ENCODE data around the gene KCNIP4. TPM values are rescaled to one million over a fixed set of nuclear protein-coding genes. Genes with fewer than 3 reads are reported as not detected.

Gene KCNIP4
- total RNA-seq, 4 donors from 2014 or later: not detected

GRCh38 chr4:20895988-20896387, 1052.6 kb downstream of the KCNIP4 start:
- Histone ChIP-seq H3K36me3 (no peaks in the 10 kb centered on the region), H3K27me3 (no peaks in the 10 kb centered on the region), H3K27ac (no peak overlapping the region), H3K9me3 (no peaks in the 10 kb centered on the region), H3K4me1 (no peaks in the 10 kb centered on the region), H3K4me3 (no peak overlapping the region)
- WGBS, 2 donors: 61 to 85% methylated on average over 2 of the region's 2 CpGs
- DNase-seq (ENCODE audit: low spot score in 2 of 2): no peak
- TF ChIP-seq CTCF (IDR thresholded peaks at IDR 0.05): no peak
- no peak for TF ChIP-seq EP300 (IDR thresholded peaks at IDR 0.05)
- no peak for TF ChIP-seq POLR2A (IDR thresholded peaks at IDR 0.05)

- DNase-seq (ENCODE audit: low spot score in 2 of 2): no peak
- Histone ChIP-seq H3K27ac (no peak overlapping the region), H3K4me1 (no peaks in the 10 kb centered on the region), H3K9me3 (no peaks in the 10 kb centered on the region), H3K27me3 (no peaks in the 10 kb centered on the region), H3K4me3 (no peak overlapping the region), H3K36me3 (no peaks in the 10 kb centered on the region)
- TF ChIP-seq CTCF (IDR thresholded peaks at IDR 0.05) (no peak), EP300 (IDR thresholded peaks at IDR 0.05) (no peak), POLR2A (IDR thresholded peaks at IDR 0.05) (no peak)
Measured at GRCh38 chr4:20895208-20895607, 1053.4 kb downstream of the KCNIP4 start.

GRCh38 chr4:20890761-20891160, 1057.8 kb downstream of the KCNIP4 start:
- Histone ChIP-seq H3K4me1 (no peaks in the 10 kb centered on the region), H3K36me3 (no peaks in the 10 kb centered on the region), H3K9me3 (no peaks in the 10 kb centered on the region), H3K27ac (no peak overlapping the region), H3K4me3 (no peak overlapping the region), H3K27me3 (no peaks in the 10 kb centered on the region)
- no peak for DNase-seq (ENCODE audit: low spot score in 2 of 2)
- 76 to 80% methylated on average over 3 of the region's 3 CpGs for WGBS, 2 donors
- no peak for TF ChIP-seq POLR2A (IDR thresholded peaks at IDR 0.05)
- no peak for TF ChIP-seq CTCF (IDR thresholded peaks at IDR 0.05)

GRCh38 chr4:20889901-20890300, 1058.7 kb downstream of the KCNIP4 start:
- no peaks in the 10 kb centered on the region for H3K9me3 ChIP-seq
- no peaks in the 10 kb centered on the region for H3K27me3 ChIP-seq
- 73 to 77% methylated on average over 3 of the region's 3 CpGs for WGBS, 2 donors
- no peaks in the 10 kb centered on the region for H3K4me1 ChIP-seq
- H3K27ac ChIP-seq: no peak overlapping the region
- no peak overlapping the region for H3K4me3 ChIP-seq
- no peaks in the 10 kb centered on the region for H3K36me3 ChIP-seq
- TF ChIP-seq CTCF (IDR thresholded peaks at IDR 0.05): no peak
- no peak for TF ChIP-seq POLR2A (IDR thresholded peaks at IDR 0.05)
- TF ChIP-seq EP300 (IDR thresholded peaks at IDR 0.05): no peak
- no peak for DNase-seq (ENCODE audit: low spot score in 2 of 2)

- TF ChIP-seq EP300 (IDR thresholded peaks at IDR 0.05) (no peak), POLR2A (IDR thresholded peaks at IDR 0.05) (no peak), CTCF (IDR thresholded peaks at IDR 0.05) (no peak)
- no peak for DNase-seq (ENCODE audit: low spot score in 2 of 2)
- Histone ChIP-seq H3K4me1 (no peaks in the 10 kb centered on the region), H3K27me3 (no peaks in the 10 kb centered on the region), H3K27ac (no peak overlapping the region), H3K36me3 (no peaks in the 10 kb centered on the region), H3K4me3 (no peak overlapping the region), H3K9me3 (no peaks in the 10 kb centered on the region)
- WGBS, 2 donors: 60 to 66% methylated on average over 3 of the region's 3 CpGs
Measured at GRCh38 chr4:20883677-20884076, 1064.9 kb downstream of the KCNIP4 start.

All from tibial nerve (tissue), 4 donors.